CD4-positive, alpha-beta T cell treated with Interleukin-6 at 100 ng/mL for 8 hours (primary cell): ENCODE results near the gene NAALADL2.
"Not testable (repeated sequence)": the region's sequence is repeated elsewhere in the genome, so short reads cannot be mapped to it uniquely, and the experiment has no call there.

Experiments used
- DNase-seq: peaks from one replicate; pipeline ENCODE4 v3.0.0-alpha.2; 2020; ENCODE audit warnings: mixed read lengths, low spot score

NAALADL2 gene

DNA sequence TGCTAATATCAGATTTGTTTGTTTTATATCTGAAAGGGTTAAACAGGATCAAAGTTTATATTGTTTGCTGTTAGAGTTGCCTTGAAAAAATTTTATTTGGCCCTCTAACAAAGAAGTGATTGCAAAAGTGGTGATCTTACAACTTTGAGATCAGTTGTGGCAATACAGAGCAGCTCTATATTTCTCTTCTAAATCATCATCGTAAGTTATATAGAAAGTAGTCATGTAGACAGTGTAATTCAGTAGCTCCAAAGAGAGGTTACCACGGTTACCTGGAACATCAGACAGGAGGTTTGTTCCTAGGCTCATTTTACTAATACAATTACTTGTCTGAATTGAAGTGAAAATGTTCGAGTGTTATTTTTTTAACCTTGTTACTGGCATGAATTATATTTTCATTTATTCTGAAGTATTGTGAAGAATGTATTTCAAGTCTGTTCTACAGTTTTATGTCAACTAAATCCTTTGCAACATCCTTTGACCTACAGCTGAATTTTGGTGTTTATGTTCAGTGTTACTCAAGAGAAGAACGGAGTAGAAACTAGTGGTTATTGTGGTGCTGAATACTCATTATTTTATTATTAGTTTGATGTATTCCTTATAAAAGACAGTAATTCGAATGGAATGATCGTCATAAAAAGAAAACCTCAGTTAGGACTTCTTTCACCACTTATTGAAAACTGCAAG, 214.2 kb downstream of the NAALADL2 start:
- DNase-seq: no peak

GRCh38 chr3:175075269-175075668, 216.1 kb downstream of the NAALADL2 start:
- DNase-seq: no peak

- DNase-seq: no peak
Observed at GRCh38 chr3:175077216-175077615, 218.1 kb downstream of the NAALADL2 start.

- DNase-seq: no peak
Observed at GRCh38 chr3:175082631-175083030, 223.5 kb downstream of the NAALADL2 start.

DNA sequence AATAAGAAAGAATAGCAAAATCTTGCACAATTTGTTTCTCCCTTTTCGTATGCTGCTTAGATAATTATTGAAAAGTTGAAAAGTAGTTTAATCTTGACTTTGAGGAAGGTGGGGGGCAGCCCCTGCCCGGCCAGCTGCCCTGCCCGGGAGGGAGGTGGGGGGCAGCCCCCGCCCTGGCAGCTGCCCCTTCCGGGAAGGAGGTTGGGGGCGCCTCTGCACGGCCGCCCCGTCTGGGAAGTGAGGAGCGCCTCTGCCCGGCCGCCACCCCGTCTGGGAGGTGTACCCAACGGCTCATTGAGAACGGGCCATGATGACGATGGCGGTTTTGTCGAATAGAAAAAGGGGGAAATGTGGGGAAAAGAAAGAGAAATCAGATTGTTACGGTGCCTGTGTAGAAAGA, 228.0 kb downstream of the NAALADL2 start:
- not testable (repeated sequence) for DNase-seq

- no peak for DNase-seq
Observed at GRCh38 chr3:175088766-175089380, 229.7 kb downstream of the NAALADL2 start.

GRCh38 chr3:175091426-175092114, 232.4 kb downstream of the NAALADL2 start:
- DNase-seq: no peak

DNA sequence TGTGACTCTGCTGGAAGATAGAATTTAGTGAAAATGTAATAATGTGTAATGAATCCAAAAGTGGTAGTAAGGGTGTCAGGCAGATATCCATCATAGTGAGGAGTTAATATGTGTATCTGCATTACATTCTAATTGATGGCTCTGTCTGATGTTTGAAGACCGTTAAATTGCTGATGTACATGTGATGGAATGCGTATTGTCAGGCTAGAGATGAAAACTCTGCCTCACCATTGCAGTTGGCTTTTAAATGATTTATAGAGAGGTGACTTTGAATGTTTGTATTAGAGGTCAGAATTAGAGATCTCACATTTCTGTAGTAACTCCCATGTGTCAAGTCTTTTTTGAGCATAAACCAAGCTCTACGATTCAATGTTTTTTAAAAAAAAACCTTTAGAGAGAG, 234.6 kb downstream of the NAALADL2 start:
- no peak for DNase-seq

DNA sequence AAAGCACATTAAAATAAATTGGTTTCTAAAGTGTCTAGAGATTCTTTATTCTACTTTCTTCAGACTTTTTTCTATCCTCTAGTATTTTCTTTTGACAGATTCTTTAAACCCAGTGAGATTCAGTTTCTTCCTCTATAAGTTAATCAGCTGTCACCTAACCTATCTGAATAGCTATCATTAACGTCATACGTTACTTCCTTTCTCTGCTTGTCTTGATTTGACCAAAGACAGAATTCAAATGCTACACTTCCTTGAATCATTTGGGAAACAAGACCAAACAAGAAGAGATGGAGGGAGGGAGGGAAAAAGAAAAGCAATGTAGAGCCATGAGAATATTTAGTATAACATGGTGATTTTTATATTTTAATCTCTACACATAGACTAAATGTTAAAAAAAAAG, 235.2 kb downstream of the NAALADL2 start:
- no peak for DNase-seq

GRCh38 chr3:175098644-175099043, 239.5 kb downstream of the NAALADL2 start:
- DNase-seq: no peak

- DNase-seq: no peak
Observed at GRCh38 chr3:175102161-175102560, 243.0 kb downstream of the NAALADL2 start.

GRCh38 chr3:175103298-175103697, 244.2 kb downstream of the NAALADL2 start:
- no peak for DNase-seq

GRCh38 chr3:175105066-175105465, 245.9 kb downstream of the NAALADL2 start:
- DNase-seq: no peak

DNA sequence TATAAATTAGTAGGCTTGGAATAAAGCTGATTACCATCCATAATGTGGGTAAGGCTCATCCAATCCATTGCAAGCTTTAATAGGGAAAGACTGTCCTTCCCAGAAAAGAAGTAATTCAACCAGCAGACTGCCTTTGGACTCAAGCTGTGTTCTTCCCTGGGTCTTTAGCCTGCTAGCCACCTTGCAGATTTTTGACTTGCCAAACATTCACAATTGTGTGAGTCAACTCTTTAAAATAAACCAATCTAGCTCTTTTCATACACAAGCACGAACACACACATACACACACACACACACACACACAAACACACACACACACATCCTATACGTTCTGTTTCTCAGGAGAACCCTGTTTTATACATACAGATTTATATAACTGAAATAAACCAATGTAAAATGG, 248.1 kb downstream of the NAALADL2 start:
- no peak for DNase-seq

DNA sequence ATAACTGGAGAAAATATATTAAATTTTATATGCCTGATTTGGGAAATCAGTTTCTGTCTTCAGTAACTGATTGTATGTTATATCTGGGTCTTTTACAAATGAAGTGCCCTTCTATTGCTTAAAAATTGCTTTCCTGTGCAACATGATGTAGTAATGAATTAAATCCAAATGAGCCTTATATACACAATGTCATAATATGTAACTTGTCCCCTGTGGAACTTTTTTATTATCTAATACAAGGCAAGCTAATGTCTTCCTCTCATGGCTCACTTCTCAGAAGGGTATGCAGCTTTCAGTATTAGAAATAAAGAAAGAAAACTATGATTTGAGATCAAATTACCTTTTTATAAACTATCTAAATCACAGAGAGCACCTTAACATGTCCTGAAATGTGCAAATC, 248.9 kb downstream of the NAALADL2 start:
- DNase-seq: no peak

DNA sequence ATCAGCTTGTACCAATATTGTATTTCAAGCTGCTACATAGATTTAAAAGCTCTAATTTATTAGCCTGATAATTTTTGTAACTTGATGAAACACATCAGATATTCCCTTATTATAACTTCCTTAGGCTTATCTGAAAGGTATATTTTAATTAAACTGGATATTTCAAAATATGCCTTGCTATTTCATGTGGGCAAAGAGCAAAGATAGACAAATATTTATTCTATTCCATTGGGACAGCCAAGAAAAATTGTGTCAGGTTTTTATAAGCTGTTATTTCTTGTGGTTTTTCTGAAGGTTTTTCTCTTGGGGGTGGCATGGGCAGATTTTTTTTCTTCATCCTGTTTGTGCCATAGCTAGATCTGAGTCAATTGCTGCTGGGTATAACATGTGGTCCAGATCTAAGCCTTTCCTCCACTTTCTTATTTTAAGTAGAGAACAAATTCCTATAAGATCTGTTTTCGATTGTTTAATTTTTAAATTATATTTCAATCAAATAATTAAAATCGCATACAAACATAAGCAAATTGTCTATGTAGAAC, 249.5 kb downstream of the NAALADL2 start:
- DNase-seq: no peak

GRCh38 chr3:175111036-175111435, 251.9 kb downstream of the NAALADL2 start:
- no peak for DNase-seq

GRCh38 chr3:175118382-175118941, 259.3 kb downstream of the NAALADL2 start:
- no peak for DNase-seq

DNA sequence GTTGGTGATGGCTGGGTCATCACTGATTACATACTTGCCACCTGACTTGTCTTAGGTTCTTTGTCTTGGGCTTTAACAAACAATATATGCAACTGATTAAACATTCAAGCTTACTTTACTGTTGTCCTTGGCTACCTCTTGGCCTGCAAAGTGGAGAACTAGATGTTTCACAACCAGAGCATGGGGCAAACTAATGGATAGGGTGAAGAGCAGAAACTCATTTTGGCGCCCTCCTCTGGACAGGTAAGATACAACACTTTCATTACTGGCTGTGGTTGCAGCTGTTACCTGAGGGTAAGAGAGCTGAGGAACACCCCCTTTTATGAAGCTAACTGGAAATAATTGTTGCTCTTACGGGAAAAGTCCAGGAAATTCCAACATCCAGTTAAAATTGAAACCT, 262.1 kb downstream of the NAALADL2 start:
- DNase-seq: no peak

DNA sequence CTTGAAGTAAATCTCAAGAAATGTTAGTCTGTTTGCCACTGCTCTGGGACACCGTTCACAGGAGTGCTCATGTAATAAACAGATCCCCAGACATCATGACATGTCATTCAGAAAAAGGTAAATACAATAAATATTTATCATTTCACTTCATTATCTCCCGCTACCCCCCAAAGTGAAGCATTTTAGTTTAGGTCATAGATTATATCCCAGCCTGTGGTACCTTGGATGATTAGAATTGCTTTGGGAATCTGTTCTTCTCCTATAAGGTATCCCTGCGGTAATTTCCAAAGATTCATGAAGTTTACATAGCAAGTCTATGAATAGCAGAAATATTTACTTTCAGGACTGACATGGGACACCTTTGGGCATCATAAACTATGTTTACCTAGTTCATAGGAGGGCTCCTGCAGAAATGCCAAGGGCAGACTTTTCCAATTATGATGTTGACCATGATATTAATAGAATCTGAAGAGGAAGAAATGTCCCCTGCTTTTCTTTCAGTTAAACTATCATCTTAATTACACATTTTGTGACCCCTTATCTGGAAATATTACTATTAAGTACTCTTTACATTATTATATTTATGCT, 268.0 kb downstream of the NAALADL2 start:
- no peak for DNase-seq

DNA sequence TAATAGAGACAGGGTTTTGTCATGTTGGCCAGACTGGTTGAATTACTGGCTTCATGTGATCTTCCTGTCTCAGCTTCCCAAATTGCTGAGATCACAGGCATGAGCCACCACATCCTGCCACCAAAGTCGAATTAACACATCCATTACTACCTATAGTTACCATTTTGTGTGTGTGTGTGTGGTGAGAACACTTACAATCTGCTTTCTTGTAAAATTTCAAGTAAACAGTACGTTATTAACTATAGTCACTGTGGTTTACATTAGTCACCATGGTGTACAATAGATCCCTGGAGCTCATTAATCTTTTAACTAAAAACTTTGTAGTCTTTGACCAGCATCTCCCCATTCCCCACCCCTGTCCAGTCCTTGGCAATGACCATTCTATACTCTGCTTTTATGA, 270.0 kb downstream of the NAALADL2 start:
- no peak for DNase-seq

DNA sequence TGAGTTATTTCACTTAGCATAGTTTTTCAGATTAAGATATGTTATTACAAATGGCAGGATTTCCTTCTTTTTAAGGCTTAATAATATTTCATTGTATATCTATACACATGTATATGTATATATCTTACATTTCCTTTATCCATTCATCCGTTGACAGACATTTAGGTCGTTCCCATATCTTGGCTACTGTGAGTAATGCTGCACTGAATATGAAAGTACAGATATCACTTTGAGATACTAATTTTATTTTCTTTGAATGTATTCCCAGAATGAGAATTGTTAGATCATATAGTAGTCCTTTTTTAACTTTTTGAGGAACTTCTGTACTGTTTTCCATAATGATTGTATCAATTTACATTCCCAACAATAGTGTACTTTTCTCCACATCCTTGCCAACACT, 270.4 kb downstream of the NAALADL2 start:
- no peak for DNase-seq
